ENCODE results near the gene CSAD.

The CSAD gene

GRCh38 chr12:53221203-53222080, 40.7 kb upstream of the CSAD start:
- TF ChIP-seq GATA3 (IDR thresholded peaks at IDR 0.05; ENCODE audit: low read depth, low read length): no peak
- TF ChIP-seq GATA2 (IDR thresholded peaks at IDR 0.05; ENCODE audit: low read depth, low read length): no peak

GRCh38 chr12:53220694-53221202, 40.0 kb upstream of the CSAD start:
- TF ChIP-seq GATA2 (IDR thresholded peaks at IDR 0.05; ENCODE audit: low read depth, low read length) (no peak), GATA3 (IDR thresholded peaks at IDR 0.05; ENCODE audit: low read depth, low read length) (no peak)

GRCh38 chr12:53219956-53220693, 39.4 kb upstream of the CSAD start:
- TF ChIP-seq GATA3 (IDR thresholded peaks at IDR 0.05; ENCODE audit: low read depth, low read length) (no peak), GATA2 (IDR thresholded peaks at IDR 0.05; ENCODE audit: low read depth, low read length) (no peak)

GRCh38 chr12:53219292-53219955, 38.7 kb upstream of the CSAD start:
- TF ChIP-seq GATA3 (IDR thresholded peaks at IDR 0.05; ENCODE audit: low read depth, low read length): no peak
- no peak for TF ChIP-seq GATA2 (IDR thresholded peaks at IDR 0.05; ENCODE audit: low read depth, low read length)

- no peak for TF ChIP-seq GATA2 (IDR thresholded peaks at IDR 0.05; ENCODE audit: low read depth, low read length)
- TF ChIP-seq GATA3 (IDR thresholded peaks at IDR 0.05; ENCODE audit: low read depth, low read length): no peak
Measured at GRCh38 chr12:53218551-53219291, 38.0 kb upstream of the CSAD start.

- TF ChIP-seq GATA2 (IDR thresholded peaks at IDR 0.05; ENCODE audit: low read depth, low read length): no peak
- TF ChIP-seq GATA3 (IDR thresholded peaks at IDR 0.05; ENCODE audit: low read depth, low read length): no peak
Measured at GRCh38 chr12:53217931-53218307, 37.2 kb upstream of the CSAD start.

GRCh38 chr12:53217051-53217930, 36.6 kb upstream of the CSAD start:
- TF ChIP-seq GATA2 (IDR thresholded peaks at IDR 0.05; ENCODE audit: low read depth, low read length) (no peak), GATA3 (IDR thresholded peaks at IDR 0.05; ENCODE audit: low read depth, low read length) (no peak)

- no peak for TF ChIP-seq GATA2 (IDR thresholded peaks at IDR 0.05; ENCODE audit: low read depth, low read length)
- TF ChIP-seq GATA3 (IDR thresholded peaks at IDR 0.05; ENCODE audit: low read depth, low read length): no peak
Measured at GRCh38 chr12:53215497-53215896, 34.8 kb upstream of the CSAD start.

- TF ChIP-seq GATA3 (IDR thresholded peaks at IDR 0.05; ENCODE audit: low read depth, low read length) (no peak), GATA2 (IDR thresholded peaks at IDR 0.05; ENCODE audit: low read depth, low read length) (no peak)
Measured at GRCh38 chr12:53214687-53215455, 34.1 kb upstream of the CSAD start.

- TF ChIP-seq GATA2 (IDR thresholded peaks at IDR 0.05; ENCODE audit: low read depth, low read length) (no peak), GATA3 (IDR thresholded peaks at IDR 0.05; ENCODE audit: low read depth, low read length) (no peak)
Measured at GRCh38 chr12:53214221-53214620, 33.5 kb upstream of the CSAD start.

- TF ChIP-seq GATA3 (IDR thresholded peaks at IDR 0.05; ENCODE audit: low read depth, low read length) (no peak), GATA2 (IDR thresholded peaks at IDR 0.05; ENCODE audit: low read depth, low read length) (no peak; the same call in 1 of the 2 replicates)
Measured at GRCh38 chr12:53213348-53213747, 32.6 kb upstream of the CSAD start.

GRCh38 chr12:53212931-53213330, 32.2 kb upstream of the CSAD start:
- TF ChIP-seq GATA3 (IDR thresholded peaks at IDR 0.05; ENCODE audit: low read depth, low read length) (no peak), GATA2 (IDR thresholded peaks at IDR 0.05; ENCODE audit: low read depth, low read length) (no peak)
